ENCODE data around the gene ATP5PF. TPM values are rescaled to one million over a fixed set of nuclear protein-coding genes. Genes with fewer than 3 reads are reported as not detected.
A peak's percentile ranks its signal among the peaks of the same experiment; 100 is the strongest.

ATP5PF gene
- total and polyA plus RNA-seq, 2 donors (not counting 3 experiments of a cell fraction or from before 2014, with no cell fraction given): 132 to 194 TPM

DNA sequence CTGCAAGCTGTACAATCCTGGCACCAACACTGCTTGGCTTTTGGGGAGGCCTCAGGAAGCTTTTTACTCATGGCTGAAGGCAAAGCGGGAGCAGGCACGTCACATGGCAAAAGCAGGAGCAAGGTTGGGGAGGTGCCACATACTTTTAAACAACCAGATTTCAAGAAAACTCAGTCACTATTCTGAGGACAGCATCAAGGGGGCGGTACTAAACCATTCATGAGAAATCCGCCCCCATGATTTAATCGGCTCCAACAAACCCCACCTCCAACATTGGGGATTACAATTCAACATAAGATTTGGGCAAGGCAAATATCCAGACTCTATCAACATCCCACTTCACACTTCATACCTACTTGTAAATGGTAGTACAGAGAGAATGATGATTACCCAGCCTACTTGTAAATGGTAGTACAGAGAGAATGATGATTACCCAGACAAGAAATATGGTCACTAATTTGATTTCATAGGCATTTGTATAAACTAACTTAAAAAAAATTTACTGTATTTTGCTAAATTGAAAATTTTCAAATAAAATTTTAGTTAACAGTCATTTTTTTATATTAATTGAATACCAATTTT is 24.9 kb downstream of the ATP5PF start:
- Histone ChIP-seq H3K4me2 (ENCODE audit: insufficient read depth, low read length) (no peak overlapping the region), H3K9ac (replicated peaks; ENCODE audit: extremely low read depth, insufficient read depth, low read length) (no peak overlapping the region), H3K4me3 (replicated peaks in 1 of 3; ENCODE audit: insufficient read depth in 1 of 3, low read depth in 1 of 3, low read length in 3 of 3) (no peak overlapping the region), H3K9me1 (replicated peaks; ENCODE audit: control insufficient read depth, extremely low read depth, insufficient read depth, low read length) (no peaks in the 10 kb centered on the region), H3K27ac (ENCODE audit: insufficient read depth, low read depth, low read length) (no peak overlapping the region), H3K9me3 (replicated peaks; ENCODE audit: control insufficient read depth, insufficient read depth, low read length) (no peaks in the 10 kb centered on the region), H3K4me1 (ENCODE audit: control insufficient read depth, extremely low read depth, insufficient read depth, low read length) (no peaks in the 10 kb centered on the region), H3K79me2 (ENCODE audit: control insufficient read depth, insufficient read depth, low read length) (no peaks in the 10 kb centered on the region), H3K27me3 (ENCODE audit: control insufficient read depth in 2 of 2, insufficient read depth in 2 of 2, low read length in 2 of 2) (no peaks in the 10 kb centered on the region), H2AFZ (ENCODE audit: low read depth, low read length) (no peak overlapping the region), H4K20me1 (replicated peaks; ENCODE audit: control insufficient read depth, extremely low read depth, insufficient read depth, low read length) (no peaks in the 10 kb centered on the region), H3K36me3 (ENCODE audit: control insufficient read depth in 2 of 2, extremely low read depth in 1 of 2, insufficient read depth in 2 of 2, low read length in 2 of 2) (no peaks in the 10 kb centered on the region)
- TF ChIP-seq, protein P1, sequence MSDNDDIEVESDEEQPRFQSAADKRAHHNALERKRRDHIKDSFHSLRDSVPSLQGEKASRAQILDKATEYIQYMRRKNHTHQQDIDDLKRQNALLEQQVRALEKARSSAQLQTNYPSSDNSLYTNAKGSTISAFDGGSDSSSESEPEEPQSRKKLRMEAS (IDR thresholded peaks at IDR 0.05; ENCODE audit: insufficient read depth, insufficient read length): no peak
- TF ChIP-seq GATA2 (IDR thresholded peaks at IDR 0.05; ENCODE audit: insufficient read depth, insufficient read length, low read depth, low read length): no peak
- TF ChIP-seq FOS (IDR thresholded peaks at IDR 0.05; ENCODE audit: borderline replicate concordance, insufficient read depth, low read length): no peak
- no peak for TF ChIP-seq MYC (IDR thresholded peaks at IDR 0.05; ENCODE audit: low read depth, low read length)
- intact Hi-C loops (cut with micrococcal nuclease) (loop anchor here (2.0 kb wide), 2 partner anchors 21 to 25 kb away; partner anchors contain the start of genes ATP5PF and GABPA), dilution Hi-C loops (cut with MboI; ENCODE audit: extremely low pct_ligation_motif_present, low sequenced_read_pairs) (no loop called here)
- FAIRE-seq (no peak), DNase-seq (ENCODE audit: low read depth, low spot score) (no peak)
- CTCF ChIA-PET: no interaction called here
- POLR2A ChIA-PET: no interaction called here
- BruUV-seq (replicated peaks): no TSS peak

DNA sequence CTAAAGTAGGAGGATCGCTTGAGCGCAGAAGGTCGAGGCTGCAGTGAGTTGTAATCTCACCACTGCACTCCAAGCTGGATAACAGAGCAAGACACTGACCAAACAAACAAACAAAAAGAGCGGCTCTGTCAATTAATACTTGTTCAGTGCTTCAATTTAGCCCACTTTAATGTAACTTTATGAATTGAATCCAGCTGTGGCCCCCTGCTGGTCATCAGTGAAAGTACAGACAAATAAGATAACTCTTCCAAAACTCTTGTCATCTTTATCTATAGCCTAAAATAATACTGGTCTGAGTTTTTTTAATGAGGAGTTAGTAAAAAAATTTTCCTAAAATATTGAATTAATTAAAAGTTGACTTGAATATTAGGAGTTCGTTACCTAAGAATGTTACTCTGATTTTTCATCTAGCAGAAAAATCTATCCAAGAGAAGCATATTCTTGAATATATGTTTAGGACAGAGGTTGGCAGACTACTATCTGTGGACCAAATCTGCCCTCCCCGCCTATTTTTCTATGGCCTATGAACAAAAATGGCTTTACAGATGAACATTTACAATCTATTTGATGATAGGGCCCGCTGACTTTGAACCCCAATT is 26.1 kb downstream of the ATP5PF start:
- Histone ChIP-seq H3K9ac (replicated peaks; ENCODE audit: extremely low read depth, insufficient read depth, low read length) (no peak overlapping the region), H3K4me1 (ENCODE audit: control insufficient read depth, extremely low read depth, insufficient read depth, low read length) (no peaks in the 10 kb centered on the region), H3K27me3 (ENCODE audit: control insufficient read depth in 2 of 2, insufficient read depth in 2 of 2, low read length in 2 of 2) (no peaks in the 10 kb centered on the region), H3K4me3 (replicated peaks in 1 of 3; ENCODE audit: insufficient read depth in 1 of 3, low read depth in 1 of 3, low read length in 3 of 3) (no peak overlapping the region), H3K27ac (ENCODE audit: insufficient read depth, low read depth, low read length) (no peak overlapping the region), H3K9me1 (replicated peaks; ENCODE audit: control insufficient read depth, extremely low read depth, insufficient read depth, low read length) (no peaks in the 10 kb centered on the region), H3K9me3 (replicated peaks; ENCODE audit: control insufficient read depth, insufficient read depth, low read length) (no peaks in the 10 kb centered on the region), H3K79me2 (ENCODE audit: control insufficient read depth, insufficient read depth, low read length) (no peaks in the 10 kb centered on the region), H4K20me1 (replicated peaks; ENCODE audit: control insufficient read depth, extremely low read depth, insufficient read depth, low read length) (no peaks in the 10 kb centered on the region), H3K4me2 (ENCODE audit: insufficient read depth, low read length) (no peak overlapping the region), H3K36me3 (ENCODE audit: control insufficient read depth in 2 of 2, extremely low read depth in 1 of 2, insufficient read depth in 2 of 2, low read length in 2 of 2) (no peaks in the 10 kb centered on the region), H2AFZ (ENCODE audit: low read depth, low read length) (no peak overlapping the region)
- no TSS peak for BruUV-seq (replicated peaks)
- DNase-seq (ENCODE audit: low read depth, low spot score): peak; percentile 56
- peak; percentile 89 for FAIRE-seq
- TF ChIP-seq MYC (IDR thresholded peaks at IDR 0.05; ENCODE audit: low read depth, low read length) (no peak), POLR2AphosphoS5 (IDR thresholded peaks at IDR 0.05; ENCODE audit: insufficient read depth, low read depth, low read length) (no peak), POLR2A (IDR thresholded peaks at IDR 0.05; ENCODE audit: low read depth, low read length) (no peak)
- TF ChIP-seq, protein P1 (IDR thresholded peaks at IDR 0.05; ENCODE audit: insufficient read depth, insufficient read length): no peak
- TF ChIP-seq, protein P2, sequence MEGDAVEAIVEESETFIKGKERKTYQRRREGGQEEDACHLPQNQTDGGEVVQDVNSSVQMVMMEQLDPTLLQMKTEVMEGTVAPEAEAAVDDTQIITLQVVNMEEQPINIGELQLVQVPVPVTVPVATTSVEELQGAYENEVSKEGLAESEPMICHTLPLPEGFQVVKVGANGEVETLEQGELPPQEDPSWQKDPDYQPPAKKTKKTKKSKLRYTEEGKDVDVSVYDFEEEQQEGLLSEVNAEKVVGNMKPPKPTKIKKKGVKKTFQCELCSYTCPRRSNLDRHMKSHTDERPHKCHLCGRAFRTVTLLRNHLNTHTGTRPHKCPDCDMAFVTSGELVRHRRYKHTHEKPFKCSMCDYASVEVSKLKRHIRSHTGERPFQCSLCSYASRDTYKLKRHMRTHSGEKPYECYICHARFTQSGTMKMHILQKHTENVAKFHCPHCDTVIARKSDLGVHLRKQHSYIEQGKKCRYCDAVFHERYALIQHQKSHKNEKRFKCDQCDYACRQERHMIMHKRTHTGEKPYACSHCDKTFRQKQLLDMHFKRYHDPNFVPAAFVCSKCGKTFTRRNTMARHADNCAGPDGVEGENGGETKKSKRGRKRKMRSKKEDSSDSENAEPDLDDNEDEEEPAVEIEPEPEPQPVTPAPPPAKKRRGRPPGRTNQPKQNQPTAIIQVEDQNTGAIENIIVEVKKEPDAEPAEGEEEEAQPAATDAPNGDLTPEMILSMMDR (IDR thresholded peaks at IDR 0.05; ENCODE audit: extremely low read depth in 1 of 2, insufficient read depth in 1 of 2, low read depth in 1 of 2, low read length in 2 of 2): peak; percentile 57 to 65
- intact Hi-C loops (cut with micrococcal nuclease) (loop anchor here (1.0 to 2.0 kb wide), 4 partner anchors 20 to 287 kb away; partner anchors contain the start of genes ATP5PF and GABPA), dilution Hi-C loops (cut with MboI; ENCODE audit: extremely low pct_ligation_motif_present, low sequenced_read_pairs) (no loop called here)
- POLR2A ChIA-PET: no interaction called here
- CTCF ChIA-PET: interaction anchor here (0.7 to 3.4 kb wide), 14 partner anchors 9 to 1028 kb away, joined by 3 to 29 read pairs (median 6); partner anchors contain the start of genes ATP5PF and GABPA
